ENCODE data around the gene CYB5A.

GRCh38 chr18:74243127-74243526 is 48.6 kb downstream of the CYB5A start:
- TF ChIP-seq CTCF (IDR thresholded peaks at IDR 0.05; ENCODE audit: poor library complexity) (no peak), EZH2 (IDR thresholded peaks at IDR 0.05; ENCODE audit: borderline replicate concordance) (no peak)

Data from hepatocyte (in vitro differentiated cells).